ENCODE results near the gene VPS45. TPM values are rescaled to one million over a fixed set of nuclear protein-coding genes. Genes with fewer than 3 reads are reported as not detected.

The VPS45 gene
- total RNA-seq, 1 experiment from 2014 or later: 51.3 TPM

DNA sequence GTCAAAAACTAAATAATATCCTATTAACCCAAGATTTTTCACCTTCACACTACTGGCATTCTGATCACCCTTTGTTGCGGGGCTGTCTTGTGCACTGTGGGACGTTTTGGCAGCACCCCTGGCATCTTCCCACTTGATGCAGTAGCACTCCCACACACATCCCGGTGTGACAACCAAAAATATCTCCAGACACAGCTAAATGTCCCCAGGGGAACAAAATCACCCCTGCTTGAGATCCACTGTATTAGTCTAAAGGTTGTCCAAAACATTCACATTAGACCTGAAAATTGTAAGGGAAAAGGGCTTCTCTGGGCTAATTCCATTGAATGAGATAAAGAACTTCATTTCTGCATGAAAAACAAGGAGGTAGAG is 120.0 kb downstream of the VPS45 start:
- CTCF ChIA-PET: interaction anchor here (0.6 to 1.6 kb wide), 9 partner anchors 19 to 330 kb away, joined by 3 to 32 read pairs (median 6); no protein-coding TSS in a partner anchor
- no TSS peak for BruUV-seq (replicated peaks)

GRCh38 chr1:150192012-150192411 is 124.4 kb downstream of the VPS45 start:
- intact Hi-C loops (cut with micrococcal nuclease; ENCODE audit: unreplicated experiment): no loop called here
- no peak overlapping the region for H3K27ac ChIP-seq (ENCODE audit: low read depth, low read length, poor library complexity, severe bottlenecking)
- H3K4me3 ChIP-seq (ENCODE audit: low read depth, low read length, poor library complexity, severe bottlenecking): no peak overlapping the region

More for the DNA sequence above, 120.0 kb downstream of the VPS45 start:
- intact Hi-C loops (cut with micrococcal nuclease; ENCODE audit: unreplicated experiment): loop anchor here (5.0 kb wide), 1 partner anchor 115 kb away; no protein-coding TSS in a partner anchor
- DNase-seq (ENCODE audit: low spot score): no peak
- POLR2A ChIA-PET (ENCODE audit: low non-redundant PET): no interaction called here
- Histone ChIP-seq H3K36me3 (ENCODE audit: insufficient read depth, low read length, poor library complexity, severe bottlenecking) (no peaks in the 10 kb centered on the region), H3K4me1 (ENCODE audit: insufficient read depth, low read length, poor library complexity, severe bottlenecking) (peaks cover 12% of the 10 kb centered on the region), H3K4me3 (ENCODE audit: low read depth, low read length, poor library complexity, severe bottlenecking) (no peak overlapping the region), H3K9me3 (ENCODE audit: low read depth, low read length, poor library complexity, severe bottlenecking) (no peaks in the 10 kb centered on the region), H3K27me3 (replicated peaks; ENCODE audit: insufficient read depth, low read depth, low read length, poor library complexity) (no peaks in the 10 kb centered on the region), H3K27ac (ENCODE audit: low read depth, low read length, poor library complexity, severe bottlenecking) (no peak overlapping the region)
- TF ChIP-seq CTCF (conservative IDR thresholded peaks at IDR 0.05; ENCODE audit: low read depth, low read length) (no peak), EZH2 (IDR thresholded peaks at IDR 0.05; ENCODE audit: borderline replicate concordance, low read depth, low read length, poor library complexity, severe bottlenecking) (no peak)

DNA sequence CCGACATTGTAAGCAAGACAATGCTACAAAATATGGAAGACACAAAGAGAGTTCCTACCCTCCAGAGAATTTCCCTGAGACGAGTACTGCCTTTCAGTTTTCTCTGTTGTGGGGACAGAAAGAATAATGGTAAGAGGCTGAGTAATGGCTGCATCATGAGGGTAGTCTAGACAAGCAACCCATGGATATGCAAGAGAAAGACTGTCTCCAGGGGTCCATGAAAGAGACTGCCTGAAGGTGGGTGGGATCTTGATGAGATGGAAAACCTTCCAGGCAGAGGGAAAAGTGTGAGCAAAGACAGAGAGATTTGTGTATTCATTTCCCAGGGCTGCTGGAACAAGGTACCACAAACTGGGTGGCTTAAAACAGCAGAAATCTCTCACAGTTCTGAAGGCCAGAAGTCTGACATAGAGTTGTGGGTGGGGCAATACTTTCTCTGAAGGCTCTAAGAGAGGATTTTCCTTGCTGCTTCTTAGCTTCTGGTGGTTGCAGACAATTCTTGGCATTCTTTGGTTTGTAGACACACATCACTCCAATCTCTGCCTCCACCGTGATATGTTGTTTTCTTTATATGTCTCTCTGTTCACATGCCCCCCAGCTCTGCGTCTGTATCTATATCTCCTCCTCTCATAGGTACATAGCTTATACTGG is 126.9 kb downstream of the VPS45 start:
- Histone ChIP-seq H3K9me3 (ENCODE audit: low read depth, low read length, poor library complexity, severe bottlenecking) (no peaks in the 10 kb centered on the region), H3K27me3 (replicated peaks; ENCODE audit: insufficient read depth, low read depth, low read length, poor library complexity) (no peaks in the 10 kb centered on the region), H3K36me3 (ENCODE audit: insufficient read depth, low read length, poor library complexity, severe bottlenecking) (no peaks in the 10 kb centered on the region), H3K4me1 (ENCODE audit: insufficient read depth, low read length, poor library complexity, severe bottlenecking) (no peaks in the 10 kb centered on the region), H3K27ac (ENCODE audit: low read depth, low read length, poor library complexity, severe bottlenecking) (no peak overlapping the region), H3K4me3 (ENCODE audit: low read depth, low read length, poor library complexity, severe bottlenecking) (no peak overlapping the region)
- BruUV-seq (replicated peaks): no TSS peak
- TF ChIP-seq EZH2 (IDR thresholded peaks at IDR 0.05; ENCODE audit: borderline replicate concordance, low read depth, low read length, poor library complexity, severe bottlenecking): no peak
- TF ChIP-seq CTCF (conservative IDR thresholded peaks at IDR 0.05; ENCODE audit: low read depth, low read length): no peak
- CTCF ChIA-PET: no interaction called here
- POLR2A ChIA-PET (ENCODE audit: low non-redundant PET): no interaction called here
- no peak for DNase-seq (ENCODE audit: low spot score)
- intact Hi-C loops (cut with micrococcal nuclease; ENCODE audit: unreplicated experiment): no loop called here

More at GRCh38 chr1:150192012-150192411, 124.4 kb downstream of the VPS45 start:
- Histone ChIP-seq H3K4me1 (ENCODE audit: insufficient read depth, low read length, poor library complexity, severe bottlenecking) (peaks cover 7% of the 10 kb centered on the region), H3K27me3 (replicated peaks; ENCODE audit: insufficient read depth, low read depth, low read length, poor library complexity) (no peaks in the 10 kb centered on the region), H3K9me3 (ENCODE audit: low read depth, low read length, poor library complexity, severe bottlenecking) (no peaks in the 10 kb centered on the region), H3K36me3 (ENCODE audit: insufficient read depth, low read length, poor library complexity, severe bottlenecking) (no peaks in the 10 kb centered on the region)
- POLR2A ChIA-PET (ENCODE audit: low non-redundant PET): no interaction called here
- DNase-seq (ENCODE audit: low spot score): no peak
- BruUV-seq (replicated peaks): no TSS peak
- TF ChIP-seq CTCF (conservative IDR thresholded peaks at IDR 0.05; ENCODE audit: low read depth, low read length): no peak
- TF ChIP-seq EZH2 (IDR thresholded peaks at IDR 0.05; ENCODE audit: borderline replicate concordance, low read depth, low read length, poor library complexity, severe bottlenecking): no peak
- CTCF ChIA-PET: no interaction called here

Other genes with a start within 250 kb of the VPS45 start
- 15.7 and 18.8 TPM in 2 replicates for gene BOLA1, start 168.2 kb upstream of the VPS45 start, total RNA-seq (2021)
- gene SV2A, start 149.9 kb upstream of the VPS45 start, total RNA-seq (2021): 33.1 and 35.4 TPM in 2 replicates
- 124 and 137 TPM in 2 replicates for gene SF3B4, start 140.0 kb upstream of the VPS45 start, total RNA-seq (2021)
- 5.6 and 6.5 TPM in 2 replicates for gene MTMR11, start 130.9 kb upstream of the VPS45 start, total RNA-seq (2021)
- 19.0 and 20.9 TPM in 2 replicates for gene OTUD7B, start 57.0 kb upstream of the VPS45 start, total RNA-seq (2021)
- 67.2 and 73.1 TPM in 2 replicates for gene PLEKHO1, start 82.1 kb downstream of the VPS45 start, total RNA-seq (2021)
- gene ANP32E, start 168.3 kb downstream of the VPS45 start, total RNA-seq (2021): 141 and 153 TPM in 2 replicates
- 2.0 and 2.2 TPM in 2 replicates for gene CA14, start 190.0 kb downstream of the VPS45 start, total RNA-seq (2021)
- gene APH1A, start 201.2 kb downstream of the VPS45 start, total RNA-seq (2021): 136 and 144 TPM in 2 replicates
- gene C1orf54, start 205.0 kb downstream of the VPS45 start, total RNA-seq (2021): 9.2 and 11.3 TPM in 2 replicates
- gene CIART, start 214.8 kb downstream of the VPS45 start, total RNA-seq (2021): 3.5 and 4.9 TPM in 2 replicates
- 88.5 and 96.3 TPM in 2 replicates for gene MRPS21, start 226.1 kb downstream of the VPS45 start, total RNA-seq (2021)